Measurements from ENCODE around the gene ZC2HC1B. TPM values are rescaled to one million over a fixed set of nuclear protein-coding genes. Genes with fewer than 3 reads are reported as not detected.

Gene ZC2HC1B
- total and polyA plus RNA-seq, 9 of the 15 experiments (the other 6 are each of a cell fraction or from before 2014, with no cell fraction given) = not detected

DNA sequence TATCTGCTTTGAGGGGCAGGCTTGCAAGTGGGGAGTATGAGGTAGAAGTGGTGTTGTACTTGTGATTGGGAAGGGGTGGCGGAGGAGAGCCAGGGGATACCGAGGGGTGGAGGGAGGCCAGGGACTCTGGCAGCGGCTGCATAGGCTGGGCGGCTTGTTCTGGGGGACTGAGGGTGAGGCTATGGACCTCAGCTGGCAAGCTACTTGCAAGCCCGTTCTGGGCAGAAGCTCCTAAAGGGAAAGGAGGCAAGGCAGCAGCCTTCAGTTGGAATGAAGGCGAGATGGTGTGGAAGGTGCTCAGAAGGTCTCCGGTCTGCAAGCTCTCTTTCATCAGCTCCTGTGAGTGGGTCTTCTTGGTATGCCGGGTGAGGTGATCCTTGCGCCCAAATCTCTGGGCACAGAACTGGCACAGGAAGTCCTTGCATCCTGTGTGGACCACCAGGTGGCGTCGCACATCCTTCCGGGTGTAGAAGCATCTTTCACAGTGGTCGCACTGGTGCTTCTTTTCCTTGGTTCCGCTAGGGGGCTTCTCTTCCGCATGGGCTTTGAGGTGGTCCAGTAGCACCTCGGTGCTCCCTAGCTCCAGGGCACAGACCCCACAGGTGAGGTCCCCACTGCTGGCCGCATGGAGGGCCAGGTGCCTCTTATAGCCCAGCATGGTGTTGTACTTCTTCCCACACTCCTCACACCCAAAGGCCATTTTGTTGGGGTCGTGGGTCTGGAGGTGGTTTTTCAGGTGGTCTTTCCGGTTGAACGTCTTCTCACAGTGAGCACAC is 77.8 kb downstream of the ZC2HC1B start (continued):
- TF ChIP-seq CHD4 (IDR thresholded peaks at IDR 0.05; ENCODE audit: insufficient read depth, insufficient replicate concordance, low read depth, low read length, poor library complexity, severe bottlenecking) (no peak), DPF2 (IDR thresholded peaks at IDR 0.05) (no peak), ZNF408 (CRISPR knock-in tag; IDR thresholded peaks at IDR 0.05; ENCODE audit: low read depth) (no peak), ZNF12 (CRISPR knock-in tag; IDR thresholded peaks at IDR 0.05) (no peak), SIN3B (IDR thresholded peaks at IDR 0.05; ENCODE audit: low read depth) (no peak), NR4A1 (CRISPR knock-in tag; IDR thresholded peaks at IDR 0.05) (no peak), NR4A1 (tag; IDR thresholded peaks at IDR 0.05) (no peak), ZNF311 (CRISPR knock-in tag; IDR thresholded peaks at IDR 0.05) (0 out of 2 replicates have a peak, but pooled peaks have one; percentile 16), CXXC5 (CRISPR knock-in tag; IDR thresholded peaks at IDR 0.05) (peak; percentile 43; the same call in 1 of the 2 replicates), ZNF695 (CRISPR knock-in tag; IDR thresholded peaks at IDR 0.05) (no peak), KLF13 (tag; IDR thresholded peaks at IDR 0.05; ENCODE audit: borderline replicate concordance, low read depth) (no peak), NUFIP1 (IDR thresholded peaks at IDR 0.05; ENCODE audit: partially characterized antibody) (no peak), ZNF224 (CRISPR knock-in tag; IDR thresholded peaks at IDR 0.05) (no peak), CBX5 (IDR thresholded peaks at IDR 0.05; ENCODE audit: borderline replicate concordance, low read depth) (0 out of 2 replicates have a peak, but pooled peaks have one; percentile 42), PPARD (CRISPR knock-in tag; IDR thresholded peaks at IDR 0.05) (no peak), MAFK (IDR thresholded peaks at IDR 0.05; ENCODE audit: low read length) (0 out of 2 replicates have a peak, but pooled peaks have one; percentile 2)
- TF ChIP-seq, protein P1, sequence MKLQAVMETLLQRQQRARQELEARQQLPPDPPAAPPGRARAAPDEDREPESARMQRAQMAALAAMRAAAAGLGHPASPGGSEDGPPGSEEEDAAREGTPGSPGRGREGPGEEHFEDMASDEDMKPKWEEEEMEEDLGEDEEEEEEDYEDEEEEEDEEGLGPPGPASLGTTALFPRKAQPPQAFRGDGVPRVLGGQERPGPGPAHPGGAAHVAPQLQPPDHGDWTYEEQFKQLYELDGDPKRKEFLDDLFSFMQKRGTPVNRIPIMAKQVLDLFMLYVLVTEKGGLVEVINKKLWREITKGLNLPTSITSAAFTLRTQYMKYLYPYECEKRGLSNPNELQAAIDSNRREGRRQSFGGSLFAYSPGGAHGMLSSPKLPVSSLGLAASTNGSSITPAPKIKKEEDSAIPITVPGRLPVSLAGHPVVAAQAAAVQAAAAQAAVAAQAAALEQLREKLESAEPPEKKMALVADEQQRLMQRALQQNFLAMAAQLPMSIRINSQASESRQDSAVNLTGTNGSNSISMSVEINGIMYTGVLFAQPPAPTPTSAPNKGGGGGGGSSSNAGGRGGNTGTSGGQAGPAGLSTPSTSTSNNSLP (IDR thresholded peaks at IDR 0.05; ENCODE audit: borderline replicate concordance, low read depth, low read length) = no peak
- TF ChIP-seq, protein P2, sequence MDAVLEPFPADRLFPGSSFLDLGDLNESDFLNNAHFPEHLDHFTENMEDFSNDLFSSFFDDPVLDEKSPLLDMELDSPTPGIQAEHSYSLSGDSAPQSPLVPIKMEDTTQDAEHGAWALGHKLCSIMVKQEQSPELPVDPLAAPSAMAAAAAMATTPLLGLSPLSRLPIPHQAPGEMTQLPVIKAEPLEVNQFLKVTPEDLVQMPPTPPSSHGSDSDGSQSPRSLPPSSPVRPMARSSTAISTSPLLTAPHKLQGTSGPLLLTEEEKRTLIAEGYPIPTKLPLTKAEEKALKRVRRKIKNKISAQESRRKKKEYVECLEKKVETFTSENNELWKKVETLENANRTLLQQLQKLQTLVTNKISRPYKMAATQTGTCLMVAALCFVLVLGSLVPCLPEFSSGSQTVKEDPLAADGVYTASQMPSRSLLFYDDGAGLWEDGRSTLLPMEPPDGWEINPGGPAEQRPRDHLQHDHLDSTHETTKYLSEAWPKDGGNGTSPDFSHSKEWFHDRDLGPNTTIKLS (IDR thresholded peaks at IDR 0.05; ENCODE audit: borderline replicate concordance, low read depth) = no peak
- TF ChIP-seq, protein P3, sequence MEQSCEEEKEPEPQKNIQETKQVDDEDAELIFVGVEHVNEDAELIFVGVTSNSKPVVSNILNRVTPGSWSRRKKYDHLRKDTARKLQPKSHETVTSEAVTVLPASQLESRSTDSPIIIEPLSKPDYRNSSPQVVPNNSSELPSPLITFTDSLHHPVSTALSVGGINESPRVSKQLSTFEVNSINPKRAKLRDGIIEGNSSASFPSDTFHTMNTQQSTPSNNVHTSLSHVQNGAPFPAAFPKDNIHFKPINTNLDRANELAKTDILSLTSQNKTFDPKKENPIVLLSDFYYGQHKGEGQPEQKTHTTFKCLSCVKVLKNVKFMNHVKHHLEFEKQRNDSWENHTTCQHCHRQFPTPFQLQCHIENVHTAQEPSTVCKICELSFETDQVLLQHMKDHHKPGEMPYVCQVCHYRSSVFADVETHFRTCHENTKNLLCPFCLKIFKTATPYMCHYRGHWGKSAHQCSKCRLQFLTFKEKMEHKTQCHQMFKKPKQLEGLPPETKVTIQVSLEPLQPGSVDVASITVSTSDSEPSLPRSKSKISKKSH (CRISPR knock-in tag; IDR thresholded peaks at IDR 0.05) = no peak
- TF ChIP-seq, protein P4, sequence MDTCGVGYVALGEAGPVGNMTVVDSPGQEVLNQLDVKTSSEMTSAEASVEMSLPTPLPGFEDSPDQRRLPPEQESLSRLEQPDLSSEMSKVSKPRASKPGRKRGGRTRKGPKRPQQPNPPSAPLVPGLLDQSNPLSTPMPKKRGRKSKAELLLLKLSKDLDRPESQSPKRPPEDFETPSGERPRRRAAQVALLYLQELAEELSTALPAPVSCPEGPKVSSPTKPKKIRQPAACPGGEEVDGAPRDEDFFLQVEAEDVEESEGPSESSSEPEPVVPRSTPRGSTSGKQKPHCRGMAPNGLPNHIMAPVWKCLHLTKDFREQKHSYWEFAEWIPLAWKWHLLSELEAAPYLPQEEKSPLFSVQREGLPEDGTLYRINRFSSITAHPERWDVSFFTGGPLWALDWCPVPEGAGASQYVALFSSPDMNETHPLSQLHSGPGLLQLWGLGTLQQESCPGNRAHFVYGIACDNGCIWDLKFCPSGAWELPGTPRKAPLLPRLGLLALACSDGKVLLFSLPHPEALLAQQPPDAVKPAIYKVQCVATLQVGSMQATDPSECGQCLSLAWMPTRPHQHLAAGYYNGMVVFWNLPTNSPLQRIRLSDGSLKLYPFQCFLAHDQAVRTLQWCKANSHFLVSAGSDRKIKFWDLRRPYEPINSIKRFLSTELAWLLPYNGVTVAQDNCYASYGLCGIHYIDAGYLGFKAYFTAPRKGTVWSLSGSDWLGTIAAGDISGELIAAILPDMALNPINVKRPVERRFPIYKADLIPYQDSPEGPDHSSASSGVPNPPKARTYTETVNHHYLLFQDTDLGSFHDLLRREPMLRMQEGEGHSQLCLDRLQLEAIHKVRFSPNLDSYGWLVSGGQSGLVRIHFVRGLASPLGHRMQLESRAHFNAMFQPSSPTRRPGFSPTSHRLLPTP (IDR thresholded peaks at IDR 0.05; ENCODE audit: borderline replicate concordance, extremely low read depth, insufficient read length) = no peak

Measured in K562 (cell line).